Loucy (cell line): Measurements from ENCODE around the gene FXR2.
A peak's percentile ranks its signal among the peaks of the same experiment; 100 is the strongest.

Source experiments
- H2AFZ ChIP-seq: fragments of 200-600 bp; sonication (generic); 2 replicates; pipeline ENCODE4 v1.6.0; 2016; ENCODE audit warnings: antibody characterized with exemption, mild to moderate bottlenecking, low read length, moderate library complexity
- H3F3A ChIP-seq: fragments of 200-600 bp; 2 replicates; pipeline ENCODE4 v1.6.0; 2016; ENCODE audit warnings: antibody characterized with exemption, low read depth, mild to moderate bottlenecking
- H3K27me3 ChIP-seq: fragments of 200-600 bp; sonication (generic); 2 replicates; pipeline ENCODE4 v1.6.1; 2014; ENCODE audit warnings: low read length, mild to moderate bottlenecking; ENCODE audit not compliant: insufficient read depth, poor library complexity, severe bottlenecking
- H3K36me3 ChIP-seq: fragments of 200-600 bp; sonication (generic); 2 replicates; pipeline ENCODE4 v1.6.1; 2016; ENCODE audit warnings: low read length; ENCODE audit not compliant: insufficient read depth
- H3K4me1 ChIP-seq: fragments of 200-600 bp; sonication (generic); 2 replicates; pipeline ENCODE4 v1.5.1; 2014; ENCODE audit warnings: low read length, mild to moderate bottlenecking; ENCODE audit not compliant: insufficient read depth, poor library complexity, severe bottlenecking
- H3K4me2 ChIP-seq: fragments of 200-600 bp; sonication (generic); 2 replicates; pipeline ENCODE4 v1.6.0; 2014; ENCODE audit warnings: antibody characterized with exemption, low read length, low read depth, mild to moderate bottlenecking; ENCODE audit not compliant: poor library complexity, severe bottlenecking
- H3K4me3 ChIP-seq: fragments of 200-600 bp; sonication (generic); 2 replicates; pipeline ENCODE4 v1.5.1; 2014; ENCODE audit warnings: low read length, mild to moderate bottlenecking, mixed read lengths; ENCODE audit not compliant: poor library complexity, severe bottlenecking
- H3K79me2 ChIP-seq: fragments of 200-600 bp; sonication (generic); 2 replicates; pipeline ENCODE4 v1.6.1; 2014; ENCODE audit warnings: low read length; ENCODE audit not compliant: insufficient read depth
- H3K9ac ChIP-seq: fragments of 200-600 bp; sonication (generic); 2 replicates; pipeline ENCODE4 v1.6.0; 2014; ENCODE audit warnings: mild to moderate bottlenecking, low read depth, low read length, moderate library complexity; ENCODE audit not compliant: poor library complexity, severe bottlenecking
- H3K9me2 ChIP-seq: fragments of 200-600 bp; sonication (generic); replicated peaks from 2 replicates; pipeline ENCODE4 v1.6.1; 2016; ENCODE audit warnings: low read depth, low read length, mixed read lengths
- H3K9me3 ChIP-seq: fragments of 200-600 bp; sonication (generic); 2 replicates; pipeline ENCODE4 v1.6.1; 2014; ENCODE audit warnings: mild to moderate bottlenecking, antibody characterized with exemption, low read length, low read depth; ENCODE audit not compliant: insufficient read depth
- H4K20me1 ChIP-seq: fragments of 200-600 bp; sonication (generic); 2 replicates; pipeline ENCODE4 v1.6.0; 2014; ENCODE audit warnings: antibody characterized with exemption, low read length, mild to moderate bottlenecking; ENCODE audit not compliant: insufficient read depth, poor library complexity, severe bottlenecking
- EZH2phosphoT487 ChIP-seq: fragments of 200-600 bp; IDR thresholded peaks from 2 replicates; pipeline ENCODE4 v1.6.1; 2018; ENCODE audit warnings: antibody characterized with exemption, mild to moderate bottlenecking, moderate library complexity, borderline replicate concordance
- TF ChIP-seq, protein P1 (sequence below): fragments of 200-600 bp; sonication (generic); conservative IDR thresholded peaks from 2 replicates; pipeline ENCODE4 v1.5.1; 2014; ENCODE audit warnings: mild to moderate bottlenecking, antibody characterized with exemption, low read length

FXR2 gene

DNA sequence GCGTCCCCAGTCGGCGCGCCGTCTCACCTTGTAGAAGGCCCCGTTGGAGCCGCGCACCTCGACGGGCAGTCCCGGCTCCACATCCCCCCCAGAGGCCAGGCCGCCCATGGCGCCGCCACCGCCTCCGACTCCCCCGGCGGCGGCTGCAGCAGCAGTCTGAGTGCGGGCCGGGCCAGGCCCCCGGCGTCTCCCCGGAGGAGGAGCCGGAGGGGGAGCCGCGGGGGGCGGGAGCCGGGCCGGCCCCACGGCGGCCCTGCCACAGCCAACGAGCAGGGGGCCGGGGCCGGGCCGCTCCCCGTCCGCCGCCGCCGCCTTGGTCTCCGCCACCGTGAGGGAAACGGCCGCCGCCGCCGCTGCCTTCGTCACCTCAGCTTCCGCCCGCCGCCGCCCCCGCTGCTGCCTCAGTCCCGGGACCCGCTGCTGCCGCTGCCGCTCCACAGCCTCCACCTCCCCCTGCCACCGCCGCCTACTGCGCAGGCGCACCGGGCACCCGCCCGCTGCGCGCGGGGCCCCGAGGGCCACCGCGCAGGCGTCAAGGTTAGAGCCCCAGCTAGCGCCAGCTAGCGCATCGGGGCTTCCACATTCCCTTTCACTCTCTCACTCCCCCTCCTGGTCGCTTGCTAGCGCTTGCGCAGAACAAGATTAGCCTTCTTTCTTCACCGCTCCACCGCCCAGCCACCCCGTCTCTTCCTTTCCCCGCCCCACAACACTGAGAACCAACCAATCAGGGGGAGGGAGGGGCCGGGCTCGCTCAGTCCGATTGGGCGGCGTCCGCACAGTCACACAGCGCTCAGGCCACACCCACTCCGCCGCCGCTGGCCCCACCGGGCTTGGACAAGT, at the start of gene FXR2:
Gene FXR2, minus strand, starts transcription at position 473 of the 840 bp plus-strand sequence. Its CDS starts 365 bp downstream, at position 108.
- Histone ChIP-seq H3K9me2 (no peaks in the 10 kb centered on the region), H2AFZ (peak within 1 kb of the TSS; percentile 80), H3K4me3 (peak within 1 kb of the TSS; percentile 94), H3K4me1 (peaks cover 40% of the 10 kb centered on the region), H3F3A (no peaks in the 10 kb centered on the region), H3K27me3 (no peaks in the 10 kb centered on the region), H3K79me2 (peaks cover 45% of the 10 kb centered on the region), H3K9ac (peak within 1 kb of the TSS; percentile 92), H4K20me1 (peaks cover 37% of the 10 kb centered on the region), H3K36me3 (no peaks in the 10 kb centered on the region), H3K9me3 (no peaks in the 10 kb centered on the region), H3K4me2 (peak within 1 kb of the TSS; percentile 97)
- TF ChIP-seq, protein P1, sequence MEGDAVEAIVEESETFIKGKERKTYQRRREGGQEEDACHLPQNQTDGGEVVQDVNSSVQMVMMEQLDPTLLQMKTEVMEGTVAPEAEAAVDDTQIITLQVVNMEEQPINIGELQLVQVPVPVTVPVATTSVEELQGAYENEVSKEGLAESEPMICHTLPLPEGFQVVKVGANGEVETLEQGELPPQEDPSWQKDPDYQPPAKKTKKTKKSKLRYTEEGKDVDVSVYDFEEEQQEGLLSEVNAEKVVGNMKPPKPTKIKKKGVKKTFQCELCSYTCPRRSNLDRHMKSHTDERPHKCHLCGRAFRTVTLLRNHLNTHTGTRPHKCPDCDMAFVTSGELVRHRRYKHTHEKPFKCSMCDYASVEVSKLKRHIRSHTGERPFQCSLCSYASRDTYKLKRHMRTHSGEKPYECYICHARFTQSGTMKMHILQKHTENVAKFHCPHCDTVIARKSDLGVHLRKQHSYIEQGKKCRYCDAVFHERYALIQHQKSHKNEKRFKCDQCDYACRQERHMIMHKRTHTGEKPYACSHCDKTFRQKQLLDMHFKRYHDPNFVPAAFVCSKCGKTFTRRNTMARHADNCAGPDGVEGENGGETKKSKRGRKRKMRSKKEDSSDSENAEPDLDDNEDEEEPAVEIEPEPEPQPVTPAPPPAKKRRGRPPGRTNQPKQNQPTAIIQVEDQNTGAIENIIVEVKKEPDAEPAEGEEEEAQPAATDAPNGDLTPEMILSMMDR = peak; percentile 57
- no peak for TF ChIP-seq EZH2phosphoT487

DNA sequence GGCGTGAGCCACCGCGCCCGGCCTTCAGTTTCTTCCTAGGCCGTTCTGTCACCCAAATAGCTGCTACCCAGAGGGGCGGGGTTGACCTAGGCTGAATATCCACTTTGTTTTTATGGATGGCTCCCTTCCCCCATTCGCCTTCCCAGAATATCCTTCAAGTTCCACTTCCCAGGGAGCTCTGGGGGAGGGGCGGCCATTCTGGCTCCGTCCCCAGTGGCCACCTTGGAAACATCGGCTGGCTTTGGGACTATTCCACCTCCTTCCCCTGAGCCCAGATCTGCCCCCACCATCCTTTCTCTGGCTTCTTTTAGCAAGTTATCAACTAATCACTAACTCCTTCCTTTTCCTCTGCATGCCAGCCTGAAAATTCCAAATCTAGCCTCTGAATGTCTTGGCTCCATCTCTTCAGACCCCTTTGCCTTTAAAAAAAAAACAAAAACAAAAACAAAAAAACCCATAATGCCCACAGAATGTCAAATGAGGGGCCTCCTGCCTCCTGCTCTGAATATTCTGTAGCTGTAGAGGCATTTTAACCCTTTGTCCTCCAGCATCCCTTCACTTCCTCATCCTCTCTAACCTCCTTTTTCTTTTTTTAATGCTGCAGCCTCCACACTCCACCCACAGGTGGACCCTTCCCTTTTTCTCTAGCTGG, 42.4 kb upstream of the FXR2 start:
- no peaks in the 10 kb centered on the region for H3K36me3 ChIP-seq
- H3K9ac ChIP-seq = no peak overlapping the region
- no peaks in the 10 kb centered on the region for H3K79me2 ChIP-seq
- H3K9me2 ChIP-seq = no peaks in the 10 kb centered on the region
- no peak for TF ChIP-seq EZH2phosphoT487
- TF ChIP-seq, protein P1 = no peak
- H3K27me3 ChIP-seq = no peaks in the 10 kb centered on the region
- H3K4me1 ChIP-seq = no peaks in the 10 kb centered on the region
- H3K9me3 ChIP-seq = no peaks in the 10 kb centered on the region
- H3K4me3 ChIP-seq = no peak overlapping the region
- H2AFZ ChIP-seq = no peak overlapping the region
- no peak overlapping the region for H3K4me2 ChIP-seq
- H4K20me1 ChIP-seq = no peaks in the 10 kb centered on the region
- H3F3A ChIP-seq = no peaks in the 10 kb centered on the region

DNA sequence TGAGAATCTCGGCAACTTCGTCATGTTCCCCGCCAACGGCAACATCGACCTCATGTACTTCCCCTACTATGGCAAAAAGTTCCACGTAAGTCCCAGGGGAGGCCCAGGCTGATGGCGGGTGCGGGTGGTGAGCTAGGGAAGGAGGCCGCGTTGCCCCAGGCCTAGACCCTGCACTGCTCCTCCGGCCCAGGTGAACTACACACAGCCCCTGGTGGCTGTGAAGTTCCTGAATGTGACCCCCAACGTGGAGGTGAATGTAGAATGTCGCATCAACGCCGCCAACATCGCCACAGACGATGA, 40.8 kb upstream of the FXR2 start:
- H3K36me3 ChIP-seq = no peaks in the 10 kb centered on the region
- no peak overlapping the region for H3K4me2 ChIP-seq
- no peak overlapping the region for H2AFZ ChIP-seq
- no peaks in the 10 kb centered on the region for H4K20me1 ChIP-seq
- no peaks in the 10 kb centered on the region for H3K9me3 ChIP-seq
- no peaks in the 10 kb centered on the region for H3K4me1 ChIP-seq
- H3K9ac ChIP-seq = no peak overlapping the region
- H3K27me3 ChIP-seq = no peaks in the 10 kb centered on the region
- H3F3A ChIP-seq = no peaks in the 10 kb centered on the region
- no peak overlapping the region for H3K4me3 ChIP-seq
- no peaks in the 10 kb centered on the region for H3K9me2 ChIP-seq
- H3K79me2 ChIP-seq = no peaks in the 10 kb centered on the region
- TF ChIP-seq, protein P1 = no peak
- no peak for TF ChIP-seq EZH2phosphoT487
